DOHH2 (cell line): ENCODE data around the gene SPAG6.
A peak's percentile ranks its signal among the peaks of the same experiment; 100 is the strongest.

Source experiments
- CTCF ChIP-seq: fragments of 200-600 bp; sonication (generic); IDR thresholded peaks from one replicate; pipeline ENCODE4 v1.5.1; 2014; ENCODE audit warnings: antibody characterized with exemption, mild to moderate bottlenecking, low read depth, low read length; ENCODE audit not compliant: poor library complexity, severe bottlenecking
- EZH2phosphoT487 ChIP-seq: fragments of 200-600 bp; sonication (generic); IDR thresholded peaks from 2 replicates; pipeline ENCODE4 v1.6.1; 2017; ENCODE audit warnings: borderline replicate concordance, mild to moderate bottlenecking, antibody characterized with exemption, low read length, moderate library complexity, mixed read lengths

GRCh38 chr10:22341190-22341925 lies 3.9 kb upstream of the SPAG6 start:
- TF ChIP-seq CTCF (no peak), EZH2phosphoT487 (peak; percentile 89; the same call in 1 of the 2 replicates)
